A673 (cell line): ENCODE results near the gene SYNE1. TPM values are rescaled to one million over a fixed set of nuclear protein-coding genes. Genes with fewer than 3 reads are reported as not detected.

ENCODE experiments used
- BruUV-seq: library from RNA; stranded (reverse); fragments of 400-500 nt; replicated peaks from 2 replicates; lab custom pipeline; 2021; lab: Mats Ljungman, UMichigan
- CTCF ChIA-PET: fragments of 300-600 bp; sonication (Branson Sonifier 250); formaldehyde crosslinking; loops from one replicate; lab custom pipeline; 2022; ENCODE audit warnings: antibody characterized with exemption; lab: Charles Lee
- POLR2A ChIA-PET: fragments of 300-600 bp; sonication (Branson Sonifier 250); formaldehyde crosslinking; loops from one replicate; lab custom pipeline; 2022; ENCODE audit warnings: antibody characterized with exemption; ENCODE audit not compliant: low non-redundant PET; lab: Charles Lee
- DNase-seq: peaks from one replicate; pipeline ENCODE4 v3.0.0-alpha.2; 2015; ENCODE audit warnings: low spot score
- H3K27ac ChIP-seq: fragments of 200-600 bp; sonication (generic); 2 replicates; pipeline ENCODE4 v1.5.1; 2016; ENCODE audit warnings: mixed run types, low read depth, mild to moderate bottlenecking, mixed read lengths, antibody characterized with exemption, low read length; ENCODE audit not compliant: poor library complexity, severe bottlenecking
- H3K27me3 ChIP-seq: fragments of 200-600 bp; sonication (generic); replicated peaks from 2 replicates; pipeline ENCODE4 v1.6.1; 2017; ENCODE audit warnings: mixed run types, low read depth, mild to moderate bottlenecking, mixed read lengths, antibody characterized with exemption, low read length; ENCODE audit not compliant: insufficient read depth, poor library complexity
- H3K36me3 ChIP-seq: fragments of 200-600 bp; sonication (generic); 2 replicates; pipeline ENCODE4 v1.6.1; 2016; ENCODE audit warnings: mixed run types, mild to moderate bottlenecking, mixed read lengths, antibody characterized with exemption, low read length; ENCODE audit not compliant: insufficient read depth, poor library complexity, severe bottlenecking
- H3K4me1 ChIP-seq: fragments of 200-600 bp; sonication (generic); 2 replicates; pipeline ENCODE4 v1.6.1; 2017; ENCODE audit warnings: mixed run types, mild to moderate bottlenecking, mixed read lengths, antibody characterized with exemption, low read length; ENCODE audit not compliant: insufficient read depth, poor library complexity, severe bottlenecking
- H3K4me3 ChIP-seq: fragments of 200-600 bp; sonication (generic); 2 replicates; pipeline ENCODE4 v1.5.1; 2016; ENCODE audit warnings: low read depth, mixed run types, mild to moderate bottlenecking, mixed read lengths, low read length; ENCODE audit not compliant: poor library complexity, severe bottlenecking
- H3K9me3 ChIP-seq: fragments of 200-600 bp; sonication (generic); 2 replicates; pipeline ENCODE4 v1.6.1; 2016; ENCODE audit warnings: mixed run types, low read depth, mild to moderate bottlenecking, mixed read lengths, antibody characterized with exemption, low read length; ENCODE audit not compliant: poor library complexity, severe bottlenecking
- CTCF ChIP-seq: fragments of 300-800, 200-600 bp; sonication (generic); conservative IDR thresholded peaks from 2 replicates; pipeline ENCODE4 v1.5.1; 2017; ENCODE audit warnings: low read depth, mild to moderate bottlenecking, antibody characterized with exemption, low read length, moderate library complexity, mixed read lengths
- EZH2 ChIP-seq: fragments of 200-600 bp; sonication (generic); IDR thresholded peaks from 2 replicates; pipeline ENCODE4 v1.6.1; 2017; ENCODE audit warnings: borderline replicate concordance, low read depth, mild to moderate bottlenecking, mixed read lengths, antibody characterized with exemption, low read length; ENCODE audit not compliant: poor library complexity, severe bottlenecking
- intact Hi-C: fragments of 100-400 bp; cut with micrococcal nuclease; formaldehyde crosslinking; loops from one replicate; pipeline ENCODE4 v1.10.0; 2022; ENCODE audit not compliant: unreplicated experiment
- total RNA-seq: library from RNA; stranded (reverse); gene quantifications from 2 replicates; pipeline ENCODE4 v1.2.3, GENCODE V29; 2021

The SYNE1 gene
- total RNA-seq, 1 experiment from 2014 or later = 12.1 TPM

- BruUV-seq = no TSS peak
- intact Hi-C loops = no loop called here
- no peaks in the 10 kb centered on the region for H3K27me3 ChIP-seq
- CTCF ChIA-PET = no interaction called here
- POLR2A ChIA-PET = no interaction called here
- no peaks in the 10 kb centered on the region for H3K36me3 ChIP-seq
- H3K27ac ChIP-seq = no peak overlapping the region
- TF ChIP-seq EZH2 = no peak
- TF ChIP-seq CTCF = no peak
- H3K9me3 ChIP-seq = no peaks in the 10 kb centered on the region
- H3K4me1 ChIP-seq = no peaks in the 10 kb centered on the region
- DNase-seq = no peak
- H3K4me3 ChIP-seq = no peak overlapping the region
Measured at GRCh38 chr6:152600022-152600421, 37.1 kb downstream of the SYNE1 start.

DNA sequence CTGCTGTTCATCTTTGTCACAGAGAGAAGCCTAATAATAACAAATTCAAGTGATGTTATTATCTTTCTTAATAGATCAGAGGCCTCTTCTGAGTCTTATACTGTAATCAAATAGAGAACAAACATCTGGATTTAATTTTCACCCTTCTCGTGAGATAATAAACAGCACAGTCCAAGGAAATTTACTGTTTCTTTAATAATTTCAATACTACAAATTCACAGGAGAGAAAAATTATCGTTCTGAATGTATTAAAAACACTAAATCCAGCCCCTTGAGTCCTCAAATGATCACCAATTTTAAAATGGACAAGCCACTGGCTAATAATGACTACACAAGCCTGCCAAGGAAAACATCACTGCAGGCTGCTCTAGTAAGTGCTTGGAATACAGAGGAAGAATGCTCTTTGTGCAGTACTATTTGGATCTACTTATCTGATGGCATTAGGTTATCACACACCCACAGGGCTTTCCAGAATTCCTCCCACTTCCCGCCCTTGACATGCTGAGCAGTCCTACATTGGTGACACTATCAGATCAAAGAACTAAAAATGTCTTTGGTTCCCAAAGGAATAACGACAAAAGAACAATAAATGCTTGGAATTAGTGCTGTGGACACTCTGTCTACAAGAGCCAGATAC, 38.1 kb downstream of the SYNE1 start:
- intact Hi-C loops = no loop called here
- POLR2A ChIA-PET = no interaction called here
- Histone ChIP-seq H3K4me3 (no peak overlapping the region), H3K9me3 (no peaks in the 10 kb centered on the region), H3K27me3 (no peaks in the 10 kb centered on the region), H3K36me3 (no peaks in the 10 kb centered on the region), H3K4me1 (no peaks in the 10 kb centered on the region), H3K27ac (no peak overlapping the region)
- no TSS peak for BruUV-seq
- CTCF ChIA-PET = no interaction called here
- DNase-seq = no peak
- no peak for TF ChIP-seq CTCF
- TF ChIP-seq EZH2 = no peak

GRCh38 chr6:152598421-152598820, 38.7 kb downstream of the SYNE1 start:
- CTCF ChIA-PET = no interaction called here
- POLR2A ChIA-PET = no interaction called here
- no peaks in the 10 kb centered on the region for H3K4me1 ChIP-seq
- no peak for TF ChIP-seq EZH2
- TF ChIP-seq CTCF = no peak
- intact Hi-C loops = no loop called here
- no peak overlapping the region for H3K4me3 ChIP-seq
- H3K27me3 ChIP-seq = no peaks in the 10 kb centered on the region
- no peaks in the 10 kb centered on the region for H3K36me3 ChIP-seq
- BruUV-seq = no TSS peak
- DNase-seq = no peak
- no peaks in the 10 kb centered on the region for H3K9me3 ChIP-seq
- no peak overlapping the region for H3K27ac ChIP-seq
